Urinary bladder (tissue), 4 donors: Measurements from ENCODE around the gene TAF12. TPM values are rescaled to one million over a fixed set of nuclear protein-coding genes. Genes with fewer than 3 reads are reported as not detected.
"Not testable (repeated sequence)": the region's sequence is repeated elsewhere in the genome, so short reads cannot be mapped to it uniquely, and the experiment has no call there.

Source experiments
- DNase-seq: peaks from one replicate; pipeline ENCODE4 v3.0.0-alpha.2; 2015; ENCODE audit errors: extremely low spot score
- H3K27ac ChIP-seq: one replicate; pipeline ENCODE4 v1.5.1; 2013; ENCODE audit warnings: low read depth, mild to moderate bottlenecking, moderate library complexity
- H3K36me3 ChIP-seq: one replicate; pipeline ENCODE4 v1.6.1; 2013; ENCODE audit warnings: mild to moderate bottlenecking, moderate library complexity; ENCODE audit not compliant: insufficient read depth
- H3K4me1 ChIP-seq: one replicate; pipeline ENCODE4 v1.6.1; 2013; ENCODE audit warnings: mild to moderate bottlenecking, moderate library complexity; ENCODE audit not compliant: insufficient read depth
- H3K4me3 ChIP-seq: one replicate; pipeline ENCODE4 v1.5.1; 2013; ENCODE audit warnings: low read depth, low read length
- WGBS: extraction: QIAGEN DNeasy Blood & Tissue Kit; methylation state at CpG from one replicate; pipeline ENCODE4 v1.1.7; 2013; 5-methylcytosine and 5-hydroxymethylcytosine counted together
- polyA plus RNA-seq: library from polyadenylated mRNA; stranded (reverse); fragments of 200-250 nt; gene quantifications from one replicate; pipeline ENCODE4 v1.2.3, GENCODE V29; 2013
- total RNA-seq: library from RNA; depleted of rRNA; stranded (reverse); fragments of >200 nt; gene quantifications from one replicate; pipeline ENCODE4 v1.2.3, GENCODE V29; 2014
- donor health status: healthy with polysubstance abuse.
- donor health status: healthy.

Gene TAF12
- total and polyA plus RNA-seq, 2 donors, result 23.8 to 25.6 TPM

DNA sequence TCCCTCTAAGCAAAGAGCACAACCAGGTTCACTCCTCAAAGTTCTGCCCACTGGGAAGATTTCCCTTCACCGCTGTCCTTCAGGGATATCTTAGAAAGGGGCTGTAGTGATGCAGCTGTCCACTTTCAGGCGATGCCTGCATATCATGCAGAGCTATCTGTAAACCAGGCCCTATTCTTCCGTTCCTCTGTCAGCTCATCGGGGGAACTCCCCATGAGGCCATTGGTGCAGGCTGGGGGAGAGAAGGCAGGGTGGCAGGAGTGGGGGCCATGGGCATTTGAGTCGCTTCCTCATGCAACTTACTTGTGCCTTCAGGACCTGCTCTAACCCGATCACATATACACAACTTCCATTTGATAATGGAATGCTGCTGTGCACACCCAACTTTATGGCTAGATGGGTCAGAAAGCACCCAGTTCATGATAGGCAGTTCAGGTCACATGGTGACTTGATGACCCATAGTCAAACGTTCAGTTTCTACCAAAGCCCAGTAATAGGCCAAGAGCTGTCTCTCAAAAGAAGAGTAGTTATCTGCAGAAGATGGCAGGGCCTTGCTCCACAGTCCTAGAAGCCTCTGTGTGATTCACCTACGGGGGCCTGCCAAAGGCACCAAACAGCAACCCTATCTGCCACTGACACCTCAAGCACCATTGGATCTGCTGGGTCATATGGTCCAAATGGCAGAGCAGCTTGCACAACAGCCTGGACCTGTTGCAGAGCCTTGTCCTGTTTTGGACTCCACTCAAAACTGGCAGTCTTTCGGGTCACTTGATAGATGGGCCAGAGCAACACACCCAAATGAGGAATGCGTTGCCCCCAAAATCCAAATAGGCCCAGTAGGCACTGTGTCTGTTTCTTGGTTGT lies 12.8 kb upstream of the TAF12 start:
- not testable (repeated sequence) for H3K4me3 ChIP-seq, H3K27ac ChIP-seq, H3K4me1 ChIP-seq, DNase-seq, H3K36me3 ChIP-seq
- 77% methylated on average over 10 of the region's 10 CpGs for WGBS

GRCh38 chr1:28653870-28654269 lies 11.0 kb upstream of the TAF12 start:
- H3K4me3 ChIP-seq, H3K36me3 ChIP-seq, H3K27ac ChIP-seq, DNase-seq, H3K4me1 ChIP-seq: not testable (repeated sequence)
- 65% methylated on average over 3 of the region's 3 CpGs for WGBS

- not testable (repeated sequence) for H3K36me3 ChIP-seq, H3K4me3 ChIP-seq, DNase-seq, H3K4me1 ChIP-seq, H3K27ac ChIP-seq
- 87% methylated on average over 13 of the region's 13 CpGs for WGBS
Measured at GRCh38 chr1:28653063-28653462, 10.2 kb upstream of the TAF12 start.

GRCh38 chr1:28648474-28649198 lies 5.8 kb upstream of the TAF12 start, which contains the start of gene RNU11:
RNU11 (plus strand) TSS chr1:28648600.
- DNase-seq, result peak; percentile 97
- Histone ChIP-seq H3K27ac (peak within 1 kb of the TSS; percentile 84), H3K4me1 (no peaks in the 10 kb centered on the region), H3K4me3 (peak within 1 kb of the TSS; percentile 40), H3K36me3 (no peaks in the 10 kb centered on the region)
- WGBS, result 2% methylated on average over 28 of the region's 28 CpGs

DNA sequence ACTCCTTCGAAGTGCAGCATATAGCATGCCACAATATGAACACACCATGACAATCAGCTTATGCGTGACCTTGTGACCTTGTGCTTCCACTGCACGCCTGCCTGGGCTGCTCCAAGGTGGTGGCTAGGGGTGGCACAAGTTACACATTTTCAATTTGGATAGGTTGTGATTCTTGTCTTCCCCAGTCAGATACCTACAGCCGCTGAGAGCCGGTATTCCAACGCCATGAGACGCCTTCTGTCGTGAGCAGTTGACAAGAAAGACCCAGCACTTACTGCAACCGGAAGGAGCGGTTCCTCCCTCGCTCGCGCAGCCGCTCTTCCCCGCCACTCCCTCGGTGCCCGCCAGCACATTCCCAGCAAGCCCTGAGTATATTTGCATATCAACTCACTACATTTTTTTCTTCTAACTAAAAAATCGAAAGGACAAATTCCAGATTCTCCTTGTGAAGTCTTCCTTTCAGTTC lies 5.2 kb upstream of the TAF12 start:
- no peaks in the 10 kb centered on the region for H3K4me1 ChIP-seq
- H3K36me3 ChIP-seq, result no peaks in the 10 kb centered on the region
- peak overlapping the region; percentile 84 for H3K27ac ChIP-seq
- DNase-seq, result no peak
- 1% methylated on average over 18 of the region's 18 CpGs for WGBS
- H3K4me3 ChIP-seq, result peak overlapping the region; percentile 40

GRCh38 chr1:28646040-28646439 lies 3.2 kb upstream of the TAF12 start:
- no peak overlapping the region for H3K27ac ChIP-seq
- WGBS, result 77% methylated on average over 1 of the region's 1 CpG
- DNase-seq, result no peak
- H3K4me1 ChIP-seq, result no peaks in the 10 kb centered on the region
- H3K4me3 ChIP-seq, result no peak overlapping the region
- H3K36me3 ChIP-seq, result no peaks in the 10 kb centered on the region

DNA sequence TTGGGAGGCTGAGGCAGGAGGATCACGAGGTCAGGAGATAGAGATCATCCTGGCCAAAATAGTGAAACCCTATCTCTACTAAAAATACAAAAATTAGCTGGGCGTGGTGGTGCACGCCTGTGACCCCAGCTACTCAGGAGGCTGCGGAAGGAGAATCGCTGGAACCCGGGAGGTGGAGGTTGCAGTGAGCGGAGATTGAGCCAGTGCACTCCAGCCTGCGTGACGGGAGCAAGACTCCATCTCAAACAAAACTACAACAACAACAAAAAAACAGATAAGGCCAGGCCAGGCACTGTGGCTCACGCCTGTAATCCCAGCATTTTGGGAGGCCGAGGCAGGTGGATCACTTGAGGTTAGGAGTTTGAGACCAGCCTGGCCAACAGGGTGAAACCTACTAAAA lies 2.5 kb upstream of the TAF12 start:
- H3K27ac ChIP-seq, DNase-seq, H3K36me3 ChIP-seq, H3K4me3 ChIP-seq, H3K4me1 ChIP-seq: not testable (repeated sequence)
- WGBS, result 94% methylated on average over 11 of the region's 11 CpGs

GRCh38 chr1:28644494-28644893 lies 1.6 kb upstream of the TAF12 start:
- Histone ChIP-seq H3K36me3 (no peaks in the 10 kb centered on the region), H3K27ac (no peak overlapping the region), H3K4me3 (no peak overlapping the region), H3K4me1 (no peaks in the 10 kb centered on the region)
- no peak for DNase-seq
- 78% methylated on average over 3 of the region's 3 CpGs for WGBS

DNA sequence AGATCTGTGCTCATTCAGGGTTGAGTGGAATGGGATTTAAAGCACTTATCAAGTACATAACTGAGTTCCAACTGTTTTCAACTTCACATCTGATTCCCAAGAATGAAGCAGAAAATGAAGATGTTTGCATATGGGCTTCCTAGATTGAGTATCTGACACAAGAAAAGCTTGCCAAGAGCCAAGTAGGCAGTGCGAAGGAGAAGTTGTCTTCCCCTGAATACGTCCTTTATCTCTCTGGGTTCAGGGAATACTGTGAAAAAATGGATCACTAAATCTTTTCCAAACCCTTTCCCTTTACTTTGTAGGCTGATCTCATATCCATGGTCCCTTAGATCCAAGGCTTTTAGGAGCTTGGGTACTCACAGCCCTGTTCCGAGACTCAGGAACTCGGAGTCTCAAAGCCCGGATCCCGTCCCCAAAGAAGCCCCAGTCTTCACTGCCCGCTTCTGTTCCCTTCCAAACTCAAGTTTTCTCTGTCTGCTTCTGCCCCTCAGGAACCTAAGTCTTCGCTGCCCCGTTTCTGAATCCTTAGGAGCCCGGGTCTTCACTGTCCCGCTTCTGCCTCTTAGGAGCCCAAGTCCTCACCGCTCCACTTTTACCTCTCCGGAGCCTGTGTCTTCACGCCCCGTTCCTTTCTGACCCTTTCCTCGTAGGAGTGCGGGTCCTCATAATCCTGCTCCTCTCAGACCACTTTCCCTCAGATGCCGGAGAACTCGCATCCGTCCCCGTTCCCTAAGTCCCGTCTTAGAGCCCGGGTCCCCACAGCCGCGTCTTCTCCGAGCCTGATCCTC lies 616 bp downstream of the TAF12 start:
- H3K4me1 ChIP-seq, result no peaks in the 10 kb centered on the region
- no peaks in the 10 kb centered on the region for H3K36me3 ChIP-seq
- H3K4me3 ChIP-seq, result peak overlapping the region; percentile 49
- WGBS, result under 1% methylated on average over 26 of the region's 26 CpGs
- DNase-seq, result peak; percentile 25
- H3K27ac ChIP-seq, result peak overlapping the region; percentile 55

- H3K4me3 ChIP-seq, result no peak overlapping the region
- 90% methylated on average over 1 of the region's 1 CpG for WGBS
- H3K27ac ChIP-seq, result no peak overlapping the region
- H3K4me1 ChIP-seq, result no peaks in the 10 kb centered on the region
- DNase-seq, result no peak
- H3K36me3 ChIP-seq, result no peaks in the 10 kb centered on the region
Measured at GRCh38 chr1:28640766-28641165, 2.1 kb downstream of the TAF12 start.

- Histone ChIP-seq H3K4me1 (no peaks in the 10 kb centered on the region), H3K4me3 (no peak overlapping the region), H3K36me3 (no peaks in the 10 kb centered on the region), H3K27ac (no peak overlapping the region)
- DNase-seq, result no peak
- WGBS, result 96% methylated on average over 4 of the region's 4 CpGs
Measured at GRCh38 chr1:28632560-28632959, 10.3 kb downstream of the TAF12 start.

GRCh38 chr1:28631713-28632112 lies 11.2 kb downstream of the TAF12 start:
- 85% methylated on average over 1 of the region's 1 CpG for WGBS
- Histone ChIP-seq H3K36me3 (no peaks in the 10 kb centered on the region), H3K27ac (no peak overlapping the region), H3K4me3 (no peak overlapping the region), H3K4me1 (no peaks in the 10 kb centered on the region)
- no peak for DNase-seq

DNA sequence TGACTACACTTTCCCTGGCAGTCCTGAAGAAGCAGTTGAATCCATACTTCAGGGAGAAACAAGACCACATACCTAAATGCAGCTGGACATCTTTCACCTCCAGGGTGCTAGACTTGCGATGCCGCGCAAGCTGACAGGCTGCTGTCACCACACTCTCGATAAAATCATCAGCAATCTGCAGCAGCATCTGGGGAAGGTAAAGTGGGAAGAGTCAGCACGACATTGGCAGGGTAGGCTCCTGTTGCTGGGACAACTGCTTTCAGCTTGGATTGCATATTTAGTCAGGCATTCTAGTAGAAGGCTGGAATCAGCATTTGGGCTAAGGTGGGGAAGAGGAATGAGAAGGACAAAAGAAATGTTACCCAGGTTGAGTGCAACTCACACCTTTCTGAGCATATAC lies 29.7 kb downstream of the TAF12 start:
- Histone ChIP-seq H3K4me3 (no peak overlapping the region), H3K27ac (no peak overlapping the region), H3K36me3 (peaks cover 4% of the 10 kb centered on the region), H3K4me1 (no peaks in the 10 kb centered on the region)
- 94% methylated on average over 5 of the region's 5 CpGs for WGBS
- no peak for DNase-seq
